ENCODE measurements around the gene OPTC.

- TF ChIP-seq CTCF (IDR thresholded peaks at IDR 0.05 in 4 of 5, conservative IDR thresholded peaks at IDR 0.05 in 1 of 5): no peak
- TF ChIP-seq POLR2A (IDR thresholded peaks at IDR 0.05): no peak
These were observed 40.9 kb upstream of the OPTC start for GRCh38 chr1:203453016-203453415.

Measured in gastrocnemius medialis (tissue), 4 donors.